Measurements from ENCODE around the gene FNTB.

GRCh38 chr14:64938972-64939816 lies 47.5 kb upstream of the FNTB start:
- TF ChIP-seq POLR2AphosphoS5 (IDR thresholded peaks at IDR 0.05; ENCODE audit: low read depth, low read length) (no peak), ZNF24 (IDR thresholded peaks at IDR 0.05) (no peak), SIN3B (IDR thresholded peaks at IDR 0.05; ENCODE audit: low read length) (no peak), ZNF33A (CRISPR knock-in tag; IDR thresholded peaks at IDR 0.05; ENCODE audit: borderline replicate concordance) (no peak), ZNF274 (CRISPR knock-in tag; IDR thresholded peaks at IDR 0.05) (no peak), ZNF639 (CRISPR knock-in tag; conservative IDR thresholded peaks at IDR 0.05) (no peak), ATF3 (CRISPR knock-in tag; IDR thresholded peaks at IDR 0.05) (no peak), CCDC6 (CRISPR knock-in tag; IDR thresholded peaks at IDR 0.05) (no peak), ZNF574 (CRISPR knock-in tag; IDR thresholded peaks at IDR 0.05) (no peak)
